Hepatic stellate cell (primary cell): ENCODE data around the gene SLC38A11.
"Not testable (repeated sequence)": the region's sequence is repeated elsewhere in the genome, so short reads cannot be mapped to it uniquely, and the experiment has no call there.

Source experiments
- DNase-seq: peaks from one replicate; pipeline ENCODE4 v3.0.0; 2011; ENCODE audit warnings: low spot score

Gene SLC38A11

GRCh38 chr2:164877169-164877568 lies 78.2 kb downstream of the SLC38A11 start:
- no peak for DNase-seq

DNA sequence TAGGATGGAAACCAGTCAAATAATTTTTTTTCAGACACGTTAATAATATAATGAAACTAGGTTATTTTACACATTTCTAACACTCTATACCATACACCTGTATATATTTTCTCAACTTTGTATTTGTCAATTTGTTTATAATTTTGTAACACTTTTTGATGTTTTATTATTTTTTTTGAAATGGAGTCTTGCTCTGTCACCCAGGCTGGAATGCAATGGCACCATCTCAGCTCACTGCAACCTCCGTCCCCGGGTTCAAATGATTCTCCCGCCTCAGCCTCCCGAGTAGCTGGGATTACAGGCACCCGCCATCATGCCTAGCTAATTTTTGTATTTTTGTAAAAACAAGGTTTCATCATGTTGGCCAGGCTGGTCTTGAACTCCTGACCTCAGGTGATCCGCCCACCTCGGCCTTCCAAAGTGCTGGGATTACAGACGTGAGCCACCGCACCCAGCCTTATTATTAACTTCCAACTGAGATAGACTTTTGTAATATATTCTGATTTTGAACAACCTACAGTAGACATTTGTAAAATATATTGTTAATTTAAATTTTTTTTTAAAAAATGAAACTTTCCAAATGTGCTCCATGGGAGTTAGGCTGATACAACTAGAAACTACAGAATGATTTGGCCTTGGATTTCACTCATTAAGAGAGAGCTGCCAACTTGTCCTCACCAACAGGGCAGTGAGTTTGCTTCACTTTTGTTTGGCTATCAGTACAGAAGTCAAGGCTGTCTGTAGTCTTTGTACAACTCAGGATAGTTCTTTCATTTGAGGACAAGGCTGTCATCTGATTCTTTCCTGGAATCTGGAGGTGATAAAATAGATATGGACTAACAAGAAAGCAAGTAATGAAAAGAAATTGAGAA lies 79.8 kb downstream of the SLC38A11 start:
- DNase-seq: no peak

- no peak for DNase-seq
Observed at GRCh38 chr2:164873210-164873908, 82.0 kb downstream of the SLC38A11 start.

DNA sequence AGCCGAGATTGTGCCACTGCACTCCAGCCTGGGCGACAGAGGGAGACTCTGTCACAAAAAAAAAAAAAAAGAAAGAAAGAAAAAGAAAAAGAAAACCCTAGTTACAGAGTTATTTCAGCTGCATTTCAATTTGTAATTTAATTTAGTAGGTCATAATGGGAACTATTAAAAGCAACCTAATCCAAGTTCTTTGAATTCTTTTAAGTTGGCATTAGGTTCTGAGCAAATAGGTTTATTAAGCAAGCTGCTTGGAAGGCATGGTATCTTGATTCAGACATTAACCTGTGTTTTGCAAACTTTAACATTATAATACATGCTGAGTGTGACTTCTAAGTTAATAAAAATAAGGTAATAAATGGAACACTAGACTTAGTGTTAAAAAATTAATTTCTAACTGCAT lies 83.9 kb downstream of the SLC38A11 start:
- DNase-seq: no peak

- no peak for DNase-seq
Observed at GRCh38 chr2:164869420-164869772, 85.9 kb downstream of the SLC38A11 start.

DNA sequence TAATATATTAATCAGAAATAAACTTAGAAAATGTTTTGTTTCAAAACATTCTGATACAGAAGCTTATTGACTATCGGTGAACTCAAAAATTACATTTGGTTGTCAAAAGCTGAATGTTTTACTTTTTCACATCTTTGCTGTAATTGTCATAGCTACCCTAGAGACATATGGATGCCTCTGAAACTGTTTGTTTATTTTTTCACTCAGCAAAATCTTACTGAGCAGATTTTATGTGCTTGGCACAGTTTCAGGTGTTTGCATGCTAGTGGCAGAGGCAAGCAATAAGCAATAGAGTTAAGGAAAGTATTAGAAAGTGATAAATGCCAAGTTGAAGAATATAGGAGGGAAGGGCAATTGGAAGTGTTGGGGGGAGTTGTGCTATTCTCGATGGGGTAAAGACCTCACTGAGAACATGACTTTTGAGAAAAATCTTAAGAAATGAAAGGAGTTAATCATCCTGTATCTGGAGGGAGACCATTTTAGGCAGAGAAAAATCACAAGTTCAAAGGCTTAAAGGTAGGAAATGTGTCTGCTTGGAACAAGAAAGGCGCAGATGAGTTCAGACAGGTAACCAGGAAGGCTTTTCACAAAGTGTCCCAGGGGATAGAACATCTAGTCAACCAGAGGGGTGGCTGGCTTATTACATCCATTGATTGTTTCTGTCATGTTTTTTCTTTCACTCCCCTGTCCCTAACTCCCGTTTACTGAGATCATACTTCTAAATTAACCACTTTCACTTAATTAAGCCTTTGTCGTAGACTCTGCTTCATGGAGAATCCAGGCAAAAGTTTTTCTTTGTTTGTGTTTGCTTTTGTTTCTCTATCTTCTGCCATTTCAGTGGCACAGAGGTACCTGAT lies 86.5 kb downstream of the SLC38A11 start:
- DNase-seq: no peak

DNA sequence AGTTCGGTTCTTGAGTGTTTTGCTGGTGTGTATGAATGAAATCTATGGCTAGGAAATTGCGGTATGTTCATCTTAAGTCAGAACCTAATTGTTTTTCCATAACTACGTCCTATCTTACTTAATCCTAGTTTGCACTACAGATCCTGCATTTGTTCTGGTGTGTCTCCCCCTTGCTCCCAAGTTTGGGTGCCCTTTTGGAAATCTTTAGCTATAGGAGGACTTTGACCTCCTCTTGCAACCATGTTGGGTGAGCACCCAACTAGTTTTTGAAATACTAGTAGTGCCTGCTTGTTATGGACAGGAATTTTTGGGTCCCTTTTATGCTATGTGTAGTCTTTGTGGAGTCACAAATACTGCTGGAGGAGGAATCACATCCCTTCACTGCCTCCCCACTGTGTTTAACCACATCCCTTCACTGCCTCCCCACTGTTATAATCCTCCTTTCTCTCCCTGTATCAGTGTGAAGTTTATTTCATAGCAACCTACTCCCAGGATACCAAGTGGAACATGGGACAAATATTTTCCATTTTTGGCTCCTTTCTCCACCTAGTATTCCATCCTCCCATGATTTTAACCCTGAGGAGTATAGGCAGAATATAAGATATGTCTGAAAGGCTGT lies 87.4 kb downstream of the SLC38A11 start:
- no peak for DNase-seq

GRCh38 chr2:164866381-164866780 lies 88.9 kb downstream of the SLC38A11 start:
- not testable (repeated sequence) for DNase-seq

DNA sequence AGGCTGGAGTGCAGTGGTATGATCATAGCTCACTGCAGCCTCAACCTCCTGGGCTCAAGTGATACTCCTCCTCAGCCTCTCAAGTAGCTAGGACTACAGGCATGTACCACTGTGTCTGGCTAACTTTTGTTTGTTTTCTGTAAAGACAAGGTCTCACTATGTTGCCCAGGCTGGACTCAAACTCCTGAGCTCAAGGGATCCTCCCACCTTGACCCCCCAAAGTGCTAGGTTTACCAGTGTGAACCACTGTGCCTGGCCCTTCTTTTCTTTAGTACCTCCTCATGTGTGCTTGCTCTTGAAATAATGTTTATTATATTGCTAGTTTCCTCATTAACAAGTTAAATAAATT lies 94.7 kb downstream of the SLC38A11 start:
- DNase-seq: no peak

DNA sequence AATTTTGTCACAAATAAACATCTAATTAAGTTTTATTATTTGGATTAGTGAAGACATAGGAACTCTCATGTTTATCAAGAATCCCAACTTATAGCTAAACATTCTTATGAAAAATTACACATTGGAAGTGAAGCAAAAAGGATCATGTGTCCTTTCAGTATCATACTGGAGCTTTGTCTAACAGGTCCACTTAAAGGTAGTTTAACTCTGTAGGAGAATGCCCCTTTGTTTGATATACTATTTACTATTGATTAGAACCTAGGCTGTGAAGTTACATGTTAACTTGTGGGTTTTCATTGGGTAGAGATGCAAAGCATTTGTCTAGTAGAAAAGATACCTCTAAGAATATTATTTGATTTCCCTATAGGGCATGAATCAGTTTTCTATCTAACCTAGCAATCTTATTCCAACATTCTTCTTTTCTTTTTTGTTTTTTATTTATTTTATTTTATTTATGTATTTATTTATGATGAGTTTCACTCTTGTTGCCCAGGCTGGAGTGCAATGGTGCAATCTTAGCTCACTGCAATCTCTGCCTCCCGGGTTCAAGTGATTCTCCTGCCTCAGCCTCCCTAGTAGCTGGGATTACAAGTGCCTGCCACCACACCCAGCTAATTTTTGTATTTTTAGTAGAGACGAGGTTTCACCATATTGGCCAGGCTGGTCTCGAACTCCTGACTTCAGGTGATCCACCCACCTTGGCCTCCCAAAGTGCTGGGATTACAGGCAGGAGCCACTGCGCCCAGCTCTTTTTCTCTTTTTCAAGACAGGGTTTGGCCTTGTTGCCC lies 95.2 kb downstream of the SLC38A11 start:
- not testable (repeated sequence) for DNase-seq

GRCh38 chr2:164859251-164859818 lies 96.0 kb downstream of the SLC38A11 start:
- no peak for DNase-seq

GRCh38 chr2:164852086-164852485 lies 103.2 kb downstream of the SLC38A11 start:
- DNase-seq: no peak

GRCh38 chr2:164850235-164850634 lies 105.1 kb downstream of the SLC38A11 start:
- no peak for DNase-seq

DNA sequence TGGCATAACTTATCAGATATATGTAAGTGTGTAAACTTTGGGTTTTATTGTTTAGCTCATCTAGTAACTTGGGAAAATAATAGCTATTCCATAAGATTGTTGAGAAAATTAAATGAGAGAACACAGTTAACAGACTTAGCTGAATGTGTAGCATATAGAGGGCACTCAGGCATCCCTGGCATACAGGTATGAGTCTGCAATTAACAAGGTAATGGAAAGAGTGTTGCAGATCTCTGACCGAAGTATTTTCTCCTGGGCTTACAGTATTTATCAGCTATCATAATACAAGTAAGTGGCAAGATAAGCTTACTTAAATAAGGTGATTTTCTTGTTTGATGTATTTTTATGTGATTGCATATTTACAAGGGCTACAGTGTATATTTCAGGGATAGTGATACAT lies 105.8 kb downstream of the SLC38A11 start:
- DNase-seq: no peak

GRCh38 chr2:164847981-164848741 lies 107.2 kb downstream of the SLC38A11 start:
- no peak for DNase-seq

- no peak for DNase-seq
Observed at GRCh38 chr2:164847291-164847690, 108.0 kb downstream of the SLC38A11 start.

- no peak for DNase-seq
Observed at GRCh38 chr2:164846276-164846675, 109.0 kb downstream of the SLC38A11 start.
